NCI-H2081 (cell line): ENCODE measurements around the gene DDX51.
"Not testable (repeated sequence)": the region's sequence is repeated elsewhere in the genome, so short reads cannot be mapped to it uniquely, and the experiment has no call there.

ENCODE experiments used
- DNase-seq, 2 experiments: peaks; one replicate each; lab custom pipeline; 2025; lab: John Stamatoyannopoulos, UW

Gene DDX51

GRCh38 chr12:132115500-132115899, 28.6 kb downstream of the DDX51 start:
- no peak for DNase-seq

DNA sequence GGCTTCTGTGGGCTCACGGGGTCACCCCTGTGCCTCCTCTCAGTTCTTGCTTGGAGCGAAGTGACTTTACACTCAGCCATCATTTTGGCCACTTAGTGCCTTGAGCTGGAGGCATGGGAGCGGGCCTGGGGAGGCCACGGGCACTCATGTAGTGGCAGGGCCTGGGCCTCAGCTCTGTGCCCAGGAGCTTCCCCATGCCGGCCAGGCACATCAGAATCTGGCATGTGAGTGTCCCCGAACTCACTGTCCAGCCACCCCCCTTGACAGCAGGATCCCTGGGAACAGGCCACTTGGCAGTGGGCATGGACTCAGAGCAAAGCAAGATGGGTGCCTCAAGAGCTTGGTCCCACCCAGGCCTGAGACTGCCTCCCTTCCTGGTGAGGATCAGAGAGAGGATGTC, 29.5 kb downstream of the DDX51 start:
- no peak for DNase-seq

- no peak for DNase-seq
Observed at GRCh38 chr12:132111654-132112304, 32.3 kb downstream of the DDX51 start.

GRCh38 chr12:132110677-132111076, 33.4 kb downstream of the DDX51 start:
- no peak for DNase-seq

DNA sequence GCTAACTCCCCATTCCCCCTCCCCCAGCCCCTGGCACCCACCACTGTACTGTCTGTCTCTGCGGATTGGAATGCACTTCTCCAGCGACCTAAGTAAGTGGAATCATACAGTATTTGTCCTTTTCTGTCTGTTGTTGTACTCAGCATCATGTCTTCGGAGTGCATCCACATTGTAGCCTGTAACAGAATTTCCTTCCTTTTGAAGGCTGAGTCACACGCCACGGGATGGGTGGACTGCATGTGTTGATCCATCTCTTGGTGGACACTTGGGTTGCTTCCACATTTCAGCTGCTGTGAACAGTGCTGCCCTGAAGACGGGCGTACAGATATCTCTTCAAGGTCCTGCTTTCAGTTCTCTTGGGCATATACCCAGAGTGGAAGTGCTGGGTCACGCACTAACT, 34.4 kb downstream of the DDX51 start:
- DNase-seq = no peak

DNA sequence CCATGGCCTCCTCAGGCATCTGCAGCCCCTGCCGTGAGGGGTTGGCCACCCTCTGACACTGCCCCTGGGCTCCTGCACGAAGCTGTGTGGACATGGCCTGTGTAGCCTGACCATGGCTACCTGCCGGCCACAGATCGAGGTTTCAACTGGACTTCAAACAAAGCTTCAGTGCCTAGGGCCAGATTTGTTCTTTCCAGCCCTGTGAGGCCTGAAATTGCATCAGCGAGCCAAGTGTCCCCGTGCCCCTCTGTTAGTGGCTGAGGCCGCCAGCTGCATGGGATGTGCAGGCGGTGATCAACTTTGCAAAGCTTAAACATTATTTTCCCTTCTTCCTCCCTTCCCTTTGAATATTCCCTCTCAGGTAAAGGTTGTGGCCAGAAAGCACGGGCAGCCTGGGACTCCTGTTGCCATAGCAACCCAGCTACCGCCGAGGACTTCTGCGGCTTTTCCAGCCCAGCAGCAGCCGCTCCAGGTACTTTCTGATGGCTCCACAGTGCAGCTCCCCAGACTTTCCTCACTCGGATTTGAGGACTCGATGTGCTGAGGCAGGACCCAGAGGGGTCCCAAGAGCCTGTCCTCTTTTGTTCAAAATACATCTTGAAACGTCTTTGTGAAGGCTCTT, 35.8 kb downstream of the DDX51 start:
- no peak for DNase-seq

DNA sequence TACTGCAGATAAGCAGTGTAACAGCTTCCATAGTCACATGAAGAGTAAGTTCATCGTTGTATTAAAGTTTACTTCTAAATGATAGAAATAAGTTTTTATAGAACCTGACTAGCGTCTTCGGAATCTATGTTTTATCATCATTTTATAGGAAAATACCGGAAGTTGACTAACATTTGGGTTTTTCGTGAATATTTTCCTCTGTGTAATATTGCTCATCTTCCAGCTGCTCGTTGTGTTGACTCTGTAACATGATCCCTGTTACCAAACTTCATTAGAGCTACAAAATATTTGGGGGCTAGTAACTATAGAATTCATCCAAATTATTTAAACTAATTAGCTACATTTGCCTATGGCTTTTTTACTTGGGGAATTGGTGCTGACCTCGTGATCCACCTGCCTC, 37.2 kb downstream of the DDX51 start:
- DNase-seq = no peak

DNA sequence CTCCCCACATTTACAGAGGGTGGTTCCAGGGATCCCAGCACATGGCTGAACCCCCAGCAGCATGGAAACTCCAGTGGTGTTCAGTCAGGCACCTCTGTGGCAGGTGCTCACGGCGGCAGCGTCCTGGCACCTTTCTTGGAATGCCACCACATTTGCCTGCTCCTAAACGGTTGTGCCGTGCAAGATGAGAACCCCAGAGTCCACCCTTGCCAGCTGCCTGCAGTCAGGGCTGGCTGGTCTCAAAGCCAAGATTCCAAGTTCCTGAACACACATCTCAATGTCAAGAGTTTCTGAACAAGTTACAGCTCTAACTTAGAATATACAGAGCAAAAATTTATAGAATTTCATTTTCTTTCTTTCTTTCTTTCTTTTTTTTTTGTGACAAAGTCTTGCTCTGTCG, 38.7 kb downstream of the DDX51 start:
- no peak for DNase-seq

DNA sequence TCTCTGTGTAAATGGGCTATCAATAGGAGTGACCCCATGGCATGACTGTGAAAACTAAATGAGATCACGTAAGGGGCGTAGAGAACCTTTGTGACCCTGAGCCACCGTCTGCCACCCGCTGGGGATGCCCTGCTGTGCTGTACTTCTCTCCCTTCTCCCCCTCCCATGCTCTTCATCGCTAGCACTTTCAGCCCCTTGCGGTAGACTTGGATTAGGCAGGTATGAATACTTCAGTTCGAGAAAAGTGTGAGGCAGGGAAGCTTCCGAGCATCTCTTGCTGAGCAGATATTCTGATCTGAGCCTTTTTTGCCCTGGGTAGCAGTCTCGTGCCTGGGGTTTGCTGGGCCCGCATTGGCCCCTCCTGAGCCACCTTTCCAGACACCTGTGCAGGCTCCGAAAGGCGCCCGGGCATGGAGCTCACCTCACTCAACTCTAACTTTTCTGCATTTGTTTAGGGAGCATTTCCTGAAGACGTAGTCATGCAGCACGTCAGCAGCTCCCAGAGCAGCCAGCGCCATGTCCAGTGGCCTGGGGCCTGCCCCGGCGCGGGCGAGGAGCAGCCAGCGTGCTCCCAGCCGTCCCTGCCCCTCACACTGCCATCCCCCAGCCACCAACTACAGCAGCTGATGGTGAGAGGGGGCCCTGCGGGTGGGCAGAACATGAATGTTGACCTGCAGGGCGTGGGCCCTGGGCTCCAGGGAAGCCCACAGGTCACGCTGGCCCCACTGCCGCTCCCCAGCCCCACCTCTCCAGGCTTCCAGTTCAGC, 40.4 kb downstream of the DDX51 start:
- DNase-seq = no peak

DNA sequence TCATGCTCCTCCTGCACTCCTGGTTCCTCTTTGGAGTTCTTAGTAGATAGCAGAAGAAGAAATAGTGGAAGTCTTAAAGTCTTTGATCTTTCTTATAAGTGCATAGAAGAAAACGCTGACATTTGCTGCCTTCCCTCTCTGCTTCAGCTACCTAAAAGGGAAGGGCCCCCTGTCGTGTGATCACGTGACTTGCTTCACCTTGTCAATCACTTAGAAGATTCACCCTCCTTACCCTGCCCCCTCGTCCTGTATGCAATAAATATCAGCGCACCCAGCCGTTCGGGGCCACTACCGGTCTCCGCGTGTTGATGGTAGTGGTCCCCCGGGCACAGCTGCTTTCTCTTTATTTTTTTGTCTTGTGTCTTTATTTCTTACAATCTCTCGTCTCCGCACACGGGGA, 41.0 kb downstream of the DDX51 start:
- DNase-seq = not testable (repeated sequence)

GRCh38 chr12:132102297-132102696, 41.8 kb downstream of the DDX51 start:
- no peak for DNase-seq

GRCh38 chr12:132100306-132101065, 43.6 kb downstream of the DDX51 start:
- no peak for DNase-seq

DNA sequence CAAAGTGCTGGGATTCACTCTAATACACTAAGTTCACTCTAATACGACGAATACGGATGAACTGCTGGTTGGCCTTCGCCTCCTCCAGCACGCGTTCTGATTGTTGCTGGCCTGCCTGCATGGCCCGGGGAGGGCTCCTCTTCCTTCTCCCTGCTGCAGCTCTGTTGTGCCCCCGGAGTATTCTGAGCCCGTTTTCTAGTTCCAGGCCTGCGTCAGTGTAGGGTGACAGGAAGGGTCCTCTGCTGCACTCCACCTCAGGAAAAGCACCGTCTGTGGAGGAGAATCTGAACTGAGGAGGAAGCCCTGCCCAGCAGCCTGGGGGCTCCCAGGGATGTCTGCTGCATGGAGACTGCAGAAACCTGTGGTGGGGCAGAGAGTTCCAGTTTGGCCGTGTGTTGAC, 44.4 kb downstream of the DDX51 start:
- no peak for DNase-seq

DNA sequence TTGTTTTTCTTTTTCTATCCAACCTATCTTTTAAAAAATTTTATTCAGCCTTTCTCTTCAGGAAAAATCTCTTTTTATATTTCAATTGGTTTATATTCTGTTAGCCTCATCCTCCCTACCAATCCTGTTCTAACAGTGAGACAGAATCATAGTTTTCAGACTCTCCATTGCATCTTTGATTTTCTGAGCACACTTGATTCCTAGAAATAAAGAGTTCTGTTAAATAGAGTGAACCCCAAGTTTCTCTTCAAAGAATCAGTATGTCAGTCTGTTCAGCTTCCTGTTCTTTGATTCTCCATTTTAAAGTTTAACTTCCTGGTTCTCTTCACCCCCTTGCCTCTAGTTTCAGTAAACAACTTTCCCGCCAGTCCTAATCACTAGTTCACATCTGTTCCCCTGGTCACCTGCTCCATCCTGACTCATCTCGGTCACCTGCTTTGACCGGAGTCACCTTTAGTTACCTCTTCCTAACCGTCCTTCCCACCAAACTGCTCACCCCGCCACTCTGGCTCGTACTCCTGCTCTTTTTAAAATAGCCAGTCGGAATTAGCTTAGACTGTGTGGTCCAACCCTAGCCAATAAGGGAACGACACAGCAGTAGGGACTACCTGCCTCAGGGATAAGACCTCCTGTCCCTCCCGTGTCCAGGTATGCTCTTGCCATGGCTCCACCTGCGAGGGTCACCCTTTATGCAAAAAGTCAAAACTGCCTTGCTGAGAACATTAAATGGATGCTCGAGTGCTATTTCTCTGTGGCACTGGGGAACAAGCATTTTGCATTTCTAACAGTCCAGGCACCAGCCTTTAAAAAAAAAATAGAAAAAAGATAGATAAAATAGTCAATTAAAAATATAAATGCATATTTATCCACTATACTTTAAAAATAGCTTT, 48.4 kb downstream of the DDX51 start:
- no peak for DNase-seq

GRCh38 chr12:132094269-132094891, 49.7 kb downstream of the DDX51 start:
- DNase-seq = no peak

DNA sequence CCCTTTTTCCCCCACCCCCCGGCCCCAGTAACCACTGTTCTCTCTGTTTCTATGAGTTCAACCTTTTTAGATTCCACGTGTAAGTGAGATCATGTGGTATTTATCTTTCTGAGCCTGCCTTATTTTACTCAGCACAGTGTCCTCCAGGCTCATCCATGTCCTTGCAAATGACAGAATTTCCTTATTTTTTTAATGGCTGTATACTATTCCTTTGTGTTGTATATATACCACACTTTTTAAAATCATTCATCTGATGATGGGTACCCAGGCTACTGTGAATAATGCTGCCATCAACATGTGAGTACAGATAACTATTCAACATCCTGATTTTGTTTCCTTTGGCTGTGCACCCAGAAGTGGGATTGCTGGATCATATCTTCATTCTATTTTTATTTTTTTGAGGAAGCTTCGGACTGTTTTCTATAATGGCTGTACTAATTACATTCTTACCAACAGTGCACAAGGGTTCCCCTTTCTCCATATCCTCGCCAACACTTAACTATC, 54.7 kb downstream of the DDX51 start:
- DNase-seq = no peak
